ENCODE data around the gene ETS1. TPM values are rescaled to one million over a fixed set of nuclear protein-coding genes. Genes with fewer than 3 reads are reported as not detected.
A peak's percentile ranks its signal among the peaks of the same experiment; 100 is the strongest.

Gene ETS1
- total RNA-seq, 6 experiments from 2014 or later = 14.2 to 37.2 (median 23.3) TPM

- no peak overlapping the region for H3K27ac ChIP-seq
- intact Hi-C loops (cut with DNase I) = no loop called here
These were observed 129.5 kb downstream of the ETS1 start for GRCh38 chr11:128457874-128458273.

GRCh38 chr11:128456566-128457268 is 130.6 kb downstream of the ETS1 start:
- no peaks in the 10 kb centered on the region for H3K27me3 ChIP-seq
- no peak for DNase-seq
- peaks cover 0 to 22% (median 0%) of the 10 kb centered on the region in 4 donors for H3K4me1 ChIP-seq
- no peak overlapping the region for H3K4me3 ChIP-seq
- H3K9me3 ChIP-seq = no peaks in the 10 kb centered on the region
- TF ChIP-seq CTCF (IDR thresholded peaks at IDR 0.05) (no peak), POLR2A (IDR thresholded peaks at IDR 0.05) (no peak)
- intact Hi-C loops (cut with DNase I) = no loop called here
- ATAC-seq = peak; percentile 53 to 79 (median 65)
- peaks cover 0 to 8% (median 0%) of the 10 kb centered on the region in 4 donors for H3K36me3 ChIP-seq
- H3K27ac ChIP-seq = peak overlapping the region in 2 of 3 donors; percentile 47 to 71
- 54% methylated on average over 5 of the region's 8 CpGs for WGBS (ENCODE audit: insufficient coverage, low coverage, low lambda C conversion rate, missing lambda C conversion rate)

More at GRCh38 chr11:128457874-128458273, 129.5 kb downstream of the ETS1 start:
- DNase-seq (no peak), ATAC-seq (no peak)
- H3K4me1 ChIP-seq = peaks cover 0 to 17% (median 0%) of the 10 kb centered on the region in 4 donors
- H3K27me3 ChIP-seq = no peaks in the 10 kb centered on the region
- no peak overlapping the region for H3K4me3 ChIP-seq
- no CpG with 5 or more reads among the region's 3 CpGs for WGBS (ENCODE audit: insufficient coverage, low coverage, low lambda C conversion rate, missing lambda C conversion rate)
- TF ChIP-seq POLR2A (IDR thresholded peaks at IDR 0.05) (no peak), CTCF (IDR thresholded peaks at IDR 0.05) (no peak)
- H3K9me3 ChIP-seq = no peaks in the 10 kb centered on the region
- H3K36me3 ChIP-seq = peaks cover 0 to 8% (median 2%) of the 10 kb centered on the region in 4 donors

GRCh38 chr11:128455766-128456165 is 131.6 kb downstream of the ETS1 start:
- H3K4me3 ChIP-seq = no peak overlapping the region
- no peaks in the 10 kb centered on the region for H3K27me3 ChIP-seq
- ATAC-seq (peak in 3 of 4 donors; percentile 9 to 16 (median 9)), DNase-seq (no peak)
- intact Hi-C loops (cut with DNase I) = no loop called here
- H3K36me3 ChIP-seq = peaks cover 0 to 6% (median 0%) of the 10 kb centered on the region in 4 donors
- 37% methylated on average over 4 of the region's 5 CpGs for WGBS (ENCODE audit: insufficient coverage, low coverage, low lambda C conversion rate, missing lambda C conversion rate)
- TF ChIP-seq POLR2A (IDR thresholded peaks at IDR 0.05) = no peak
- TF ChIP-seq CTCF (IDR thresholded peaks at IDR 0.05) = no peak
- peak overlapping the region; percentile 17 to 71 (median 47) for H3K27ac ChIP-seq
- H3K9me3 ChIP-seq = no peaks in the 10 kb centered on the region
- H3K4me1 ChIP-seq = peaks cover 0 to 22% (median 0%) of the 10 kb centered on the region in 4 donors

- no peak for TF ChIP-seq CTCF (IDR thresholded peaks at IDR 0.05)
- TF ChIP-seq POLR2A (IDR thresholded peaks at IDR 0.05) = peak; percentile 55
- Histone ChIP-seq H3K27ac (peak overlapping the region in 2 of 3 donors; percentile 31 to 45), H3K4me3 (no peak overlapping the region), H3K27me3 (no peaks in the 10 kb centered on the region), H3K36me3 (no peaks in the 10 kb centered on the region), H3K4me1 (peaks cover 0 to 27% (median 0%) of the 10 kb centered on the region in 4 donors), H3K9me3 (no peaks in the 10 kb centered on the region)
- ATAC-seq = peak; percentile 14 to 64 (median 42)
- 54% methylated on average over 5 of the region's 5 CpGs for WGBS (ENCODE audit: insufficient coverage, low coverage, low lambda C conversion rate, missing lambda C conversion rate)
- intact Hi-C loops (cut with DNase I) = no loop called here
- DNase-seq = peak; percentile 58 to 68 (median 63)
These were observed 133.7 kb downstream of the ETS1 start for GRCh38 chr11:128453444-128454336.
